ENCODE results near the gene OR2H2.

DNA sequence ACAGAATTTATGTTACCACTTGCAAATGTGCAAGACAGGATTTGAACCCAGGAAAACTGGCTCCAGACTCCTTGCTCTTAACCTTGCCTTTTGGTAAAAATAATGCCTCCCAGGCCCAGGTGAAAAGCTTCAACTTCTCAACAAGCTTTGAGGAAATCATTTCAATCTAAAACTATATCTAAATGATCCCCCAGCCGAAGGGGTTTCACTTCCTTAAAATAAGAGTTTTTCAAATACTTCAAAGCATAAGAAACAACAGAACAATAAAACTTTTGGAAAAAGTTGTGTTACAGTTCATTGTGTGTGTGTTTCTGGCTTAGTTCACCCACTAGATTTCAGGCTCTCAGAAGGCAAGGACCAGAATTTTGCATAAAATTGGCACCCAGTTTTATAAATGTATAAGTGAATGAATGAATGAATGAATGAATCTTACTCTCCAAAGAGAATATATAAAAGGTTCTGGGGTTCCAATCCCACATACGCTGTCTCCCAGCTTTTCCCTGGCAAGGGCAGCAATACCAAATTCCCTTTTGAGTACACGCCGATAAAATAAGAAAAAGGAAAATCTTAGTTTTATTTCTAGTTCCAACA is 5.4 kb downstream of the OR2H2 start:
- TF ChIP-seq POLR2A (IDR thresholded peaks at IDR 0.05) (no peak), POLR2AphosphoS5 (IDR thresholded peaks at IDR 0.05) (no peak)
